Subcutaneous adipose tissue (tissue), 4 donors: ENCODE measurements around the gene P2RX7. TPM values are rescaled to one million over a fixed set of nuclear protein-coding genes. Genes with fewer than 3 reads are reported as not detected.

Source experiments
- total RNA-seq, 4 donors: library from RNA; depleted of rRNA; stranded (reverse); fragments of >200 nt; gene quantifications; one replicate each; pipeline ENCODE4 v1.1.0, GENCODE V29; 2016
- TF ChIP-seq, protein P1 (sequence below): fragments of 450-650 bp; IDR thresholded peaks from one replicate; pipeline ENCODE4 v1.5.1; 2016; ENCODE audit warnings: low read depth, mild to moderate bottlenecking, control low read depth, antibody characterized with exemption, moderate library complexity

P2RX7 gene
- 10 to 100 TPM in 1 of 4 donors, 1 to 10 TPM in 3; 2.4 to 29.2 (median 5.0) TPM for total RNA-seq

GRCh38 chr12:121132601-121133481, at the start of gene P2RX7:
P2RX7 (plus strand) TSS chr12:121132876; CDS start chr12:121132971, 95 bp downstream.
- TF ChIP-seq, protein P1, sequence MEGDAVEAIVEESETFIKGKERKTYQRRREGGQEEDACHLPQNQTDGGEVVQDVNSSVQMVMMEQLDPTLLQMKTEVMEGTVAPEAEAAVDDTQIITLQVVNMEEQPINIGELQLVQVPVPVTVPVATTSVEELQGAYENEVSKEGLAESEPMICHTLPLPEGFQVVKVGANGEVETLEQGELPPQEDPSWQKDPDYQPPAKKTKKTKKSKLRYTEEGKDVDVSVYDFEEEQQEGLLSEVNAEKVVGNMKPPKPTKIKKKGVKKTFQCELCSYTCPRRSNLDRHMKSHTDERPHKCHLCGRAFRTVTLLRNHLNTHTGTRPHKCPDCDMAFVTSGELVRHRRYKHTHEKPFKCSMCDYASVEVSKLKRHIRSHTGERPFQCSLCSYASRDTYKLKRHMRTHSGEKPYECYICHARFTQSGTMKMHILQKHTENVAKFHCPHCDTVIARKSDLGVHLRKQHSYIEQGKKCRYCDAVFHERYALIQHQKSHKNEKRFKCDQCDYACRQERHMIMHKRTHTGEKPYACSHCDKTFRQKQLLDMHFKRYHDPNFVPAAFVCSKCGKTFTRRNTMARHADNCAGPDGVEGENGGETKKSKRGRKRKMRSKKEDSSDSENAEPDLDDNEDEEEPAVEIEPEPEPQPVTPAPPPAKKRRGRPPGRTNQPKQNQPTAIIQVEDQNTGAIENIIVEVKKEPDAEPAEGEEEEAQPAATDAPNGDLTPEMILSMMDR = no peak

GRCh38 chr12:121084229-121084628, 48.4 kb upstream of the P2RX7 start:
- TF ChIP-seq, protein P1 = no peak

DNA sequence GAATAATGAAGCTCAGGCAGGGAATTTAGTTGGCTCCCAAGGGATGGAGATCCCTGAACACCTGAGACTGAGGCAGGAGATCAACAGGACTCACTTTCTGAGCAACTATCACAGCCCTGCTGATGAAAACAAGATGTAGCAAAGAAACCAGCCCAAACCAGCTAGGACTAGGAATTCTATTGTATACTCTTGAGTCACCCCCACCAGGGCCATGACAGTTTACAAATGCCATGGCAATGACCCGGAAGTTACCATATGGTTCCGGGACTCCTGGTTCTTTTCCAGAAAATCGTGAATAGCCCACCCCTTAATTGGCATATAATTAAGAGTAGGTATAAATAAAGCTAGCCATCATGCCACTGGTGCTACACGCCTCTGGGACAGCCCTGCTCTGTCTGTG, 47.6 kb upstream of the P2RX7 start:
- TF ChIP-seq, protein P1 = no peak

DNA sequence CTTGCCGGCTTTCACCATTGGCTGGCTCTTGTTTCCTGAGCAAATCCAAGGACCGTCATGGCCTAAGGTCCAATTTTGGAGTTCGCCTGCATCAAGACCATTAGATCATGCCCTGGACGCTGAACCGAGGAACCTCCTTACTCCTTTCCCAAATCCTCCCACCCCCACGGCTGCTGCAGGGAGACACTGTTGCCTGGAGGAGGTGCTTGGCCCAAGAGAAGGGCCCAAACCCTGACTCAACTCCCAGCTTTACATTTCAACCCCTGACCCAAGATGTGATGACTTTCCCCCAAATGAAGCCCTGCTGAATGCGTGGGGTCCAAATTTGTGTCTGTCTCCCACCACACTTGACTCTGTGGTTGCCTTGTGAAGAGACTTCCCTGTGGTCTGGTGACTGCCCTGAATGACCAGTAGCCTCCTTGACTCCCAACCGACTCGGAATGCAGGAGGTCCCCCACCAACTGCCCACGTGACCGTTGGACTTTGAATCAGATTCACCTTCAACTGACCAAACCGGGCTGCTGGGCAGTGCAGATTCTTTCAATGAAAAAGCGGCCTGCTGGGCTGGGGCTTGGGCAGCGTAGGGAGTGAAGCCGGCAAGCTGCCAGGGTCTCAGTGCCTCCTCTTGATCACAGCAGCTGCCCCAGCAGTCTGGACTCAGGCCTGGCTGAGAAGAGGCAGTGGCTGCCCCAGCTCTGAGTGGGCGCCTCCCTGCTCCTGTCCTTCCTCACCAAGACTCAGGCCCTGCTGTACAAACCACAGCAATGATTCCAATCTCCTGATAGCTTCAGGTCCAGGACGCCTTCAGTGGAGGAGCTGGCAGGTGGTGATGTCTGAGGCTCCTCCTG, 46.9 kb upstream of the P2RX7 start:
- TF ChIP-seq, protein P1 = no peak

DNA sequence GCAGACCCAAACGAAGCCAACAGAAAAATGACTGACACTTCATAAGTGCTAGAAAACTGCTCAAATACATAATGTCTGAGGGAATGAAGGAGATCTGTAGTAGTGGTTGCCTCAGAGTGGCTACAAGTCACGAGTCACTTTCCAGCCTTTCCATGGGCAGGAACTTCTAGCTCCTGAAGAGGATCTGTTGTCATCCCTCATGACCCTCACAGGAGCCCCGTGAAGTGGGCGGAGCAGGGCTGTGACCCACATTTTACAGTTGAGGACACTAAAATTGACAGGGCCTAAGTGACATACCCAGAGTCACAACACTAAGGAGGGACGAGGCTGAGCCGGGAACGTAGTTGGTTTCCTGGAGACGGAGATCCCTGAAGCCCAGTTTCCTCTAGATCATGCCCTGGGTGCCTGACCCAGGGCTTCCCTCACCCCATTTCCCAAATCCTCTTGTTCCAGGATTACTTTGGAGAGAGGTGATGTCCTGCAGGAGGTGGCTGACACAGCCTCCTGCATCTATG, 45.8 kb upstream of the P2RX7 start:
- TF ChIP-seq, protein P1 = no peak

DNA sequence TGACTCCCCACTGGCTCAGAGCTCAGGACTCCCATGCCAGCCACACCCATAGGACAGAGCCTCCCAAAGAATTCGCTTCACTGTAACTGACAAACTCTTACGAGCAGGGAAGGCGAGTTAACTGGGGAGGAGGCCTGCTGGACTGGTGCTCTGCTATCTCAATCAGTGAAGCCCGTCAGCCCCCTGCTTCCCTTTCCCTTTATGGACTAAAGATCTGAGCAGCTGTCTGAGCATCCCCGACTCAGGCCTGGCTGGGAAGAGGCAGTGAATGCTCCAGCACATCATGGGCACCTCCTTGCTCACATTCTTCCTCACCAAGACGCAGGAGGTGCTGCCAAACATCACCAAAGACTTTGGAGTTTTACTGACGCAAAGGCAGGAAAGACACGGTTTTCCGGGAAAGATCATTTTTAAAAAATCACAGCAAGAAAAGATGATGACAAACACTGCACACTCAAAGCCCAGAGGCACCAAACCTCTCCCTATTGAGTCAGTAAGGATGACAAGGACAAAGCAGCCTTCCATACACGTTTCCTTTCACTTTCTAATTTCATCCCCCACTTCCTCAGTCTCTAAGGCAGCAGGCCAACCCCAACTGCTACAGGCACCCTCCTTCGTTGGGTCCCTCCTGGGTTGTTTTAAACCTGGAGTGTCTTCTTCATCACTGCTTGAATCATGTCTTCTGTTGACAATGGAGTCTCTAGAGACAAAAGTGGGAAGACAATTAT, 45.0 kb upstream of the P2RX7 start:
- TF ChIP-seq, protein P1 = no peak
